Ectodermal cell (in vitro differentiated cells): ENCODE results near the gene ANKRD65.

Experiments
- H3K27ac ChIP-seq: 2 replicates; pipeline ENCODE4 v1.7.0; 2013; ENCODE audit warnings: mild to moderate bottlenecking, low read depth, low read length; ENCODE audit not compliant: insufficient read depth, poor library complexity, severe bottlenecking
- H3K27me3 ChIP-seq: 2 replicates; pipeline ENCODE4 v1.7.0; 2013; ENCODE audit warnings: mild to moderate bottlenecking, low read length; ENCODE audit not compliant: insufficient read depth, control insufficient read depth, poor library complexity, severe bottlenecking
- H3K36me3 ChIP-seq: one replicate; pipeline ENCODE4 v1.7.0; 2013; ENCODE audit warnings: low read length; ENCODE audit not compliant: control insufficient read depth, insufficient read depth
- H3K4me1 ChIP-seq: one replicate; pipeline ENCODE4 v1.7.0; 2013; ENCODE audit warnings: low read length; ENCODE audit not compliant: control insufficient read depth, insufficient read depth
- H3K4me3 ChIP-seq: 2 replicates; pipeline ENCODE4 v1.7.0; 2013; ENCODE audit warnings: low read depth, low read length, control low read depth; ENCODE audit not compliant: insufficient read depth
- H3K9me3 ChIP-seq: 2 replicates; pipeline ENCODE4 v1.7.0; 2013; ENCODE audit warnings: mild to moderate bottlenecking, low read length, moderate library complexity; ENCODE audit not compliant: control insufficient read depth
- WGBS, 2 experiments: methylation state at CpG; one replicate each; pipeline ENCODE4 v1.1.7; 2013; ENCODE audit warnings: missing lambda C conversion rate in 2 of 2; 5-methylcytosine and 5-hydroxymethylcytosine counted together

Gene ANKRD65

DNA sequence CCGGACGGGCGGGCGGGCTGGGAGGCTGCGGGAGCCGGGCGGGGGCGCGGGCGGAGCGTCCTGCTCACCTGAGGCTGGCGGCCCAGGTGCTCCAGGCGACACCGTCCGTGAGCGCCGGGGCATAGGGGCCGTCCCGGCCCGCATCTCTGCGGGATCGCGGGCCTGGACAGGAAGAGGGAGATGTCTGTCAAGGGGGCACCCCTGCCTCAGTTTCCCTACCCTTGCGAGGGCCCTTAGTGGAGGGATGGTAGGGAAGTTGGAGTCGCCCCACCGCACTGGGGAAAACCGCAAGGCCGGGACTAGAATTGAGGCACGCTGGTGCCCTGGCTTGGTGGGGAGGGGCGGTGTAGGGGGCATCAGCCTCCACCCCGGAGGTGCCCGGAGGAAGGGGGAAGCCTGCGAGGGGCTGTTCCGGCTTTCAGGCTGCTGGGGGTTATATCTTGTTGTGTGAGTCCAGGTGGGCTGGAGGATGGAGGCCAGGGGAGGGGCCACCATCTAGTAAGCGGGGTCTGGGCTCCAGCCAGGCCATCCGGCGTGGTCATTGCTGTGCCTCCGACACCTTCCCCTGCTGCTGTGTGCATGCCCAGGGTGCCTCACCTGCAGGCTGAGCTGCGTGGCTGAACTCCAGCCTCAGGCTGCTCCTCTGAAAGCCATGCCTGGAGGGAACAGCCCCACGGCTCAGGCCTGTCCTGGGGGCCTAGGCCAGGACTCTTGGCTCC lies 15.0 kb upstream of the ANKRD65 start:
- no peaks in the 10 kb centered on the region for H3K36me3 ChIP-seq
- WGBS, 2 experiments: 20 to 22% methylated on average over 40 of the region's 40 CpGs
- no peak overlapping the region for H3K27ac ChIP-seq
- H3K27me3 ChIP-seq: peaks cover 31% of the 10 kb centered on the region
- no peaks in the 10 kb centered on the region for H3K9me3 ChIP-seq
- peaks cover 57% of the 10 kb centered on the region for H3K4me1 ChIP-seq
- H3K4me3 ChIP-seq: peak overlapping the region; percentile 44

GRCh38 chr1:1435106-1435903 lies 14.2 kb upstream of the ANKRD65 start, which contains the start of gene VWA1:
VWA1 (plus strand) TSS chr1:1435690; CDS start chr1:1435749, 59 bp downstream.
- H3K4me1 ChIP-seq: peaks cover 64% of the 10 kb centered on the region
- WGBS, 2 experiments: 7 to 8% methylated on average over 89 of the region's 89 CpGs
- H3K27ac ChIP-seq: no peak within 1 kb of the TSS
- peak within 1 kb of the TSS; percentile 44 for H3K4me3 ChIP-seq
- peaks cover 31% of the 10 kb centered on the region for H3K27me3 ChIP-seq
- H3K9me3 ChIP-seq: no peaks in the 10 kb centered on the region
- no peaks in the 10 kb centered on the region for H3K36me3 ChIP-seq

GRCh38 chr1:1434824-1435105 lies 13.7 kb upstream of the ANKRD65 start:
- H3K27ac ChIP-seq: no peak overlapping the region
- peak overlapping the region; percentile 44 for H3K4me3 ChIP-seq
- H3K27me3 ChIP-seq: peaks cover 31% of the 10 kb centered on the region
- peaks cover 65% of the 10 kb centered on the region for H3K4me1 ChIP-seq
- 72 to 75% methylated on average over 4 of the region's 4 CpGs for WGBS, 2 experiments
- H3K9me3 ChIP-seq: no peaks in the 10 kb centered on the region
- no peaks in the 10 kb centered on the region for H3K36me3 ChIP-seq

DNA sequence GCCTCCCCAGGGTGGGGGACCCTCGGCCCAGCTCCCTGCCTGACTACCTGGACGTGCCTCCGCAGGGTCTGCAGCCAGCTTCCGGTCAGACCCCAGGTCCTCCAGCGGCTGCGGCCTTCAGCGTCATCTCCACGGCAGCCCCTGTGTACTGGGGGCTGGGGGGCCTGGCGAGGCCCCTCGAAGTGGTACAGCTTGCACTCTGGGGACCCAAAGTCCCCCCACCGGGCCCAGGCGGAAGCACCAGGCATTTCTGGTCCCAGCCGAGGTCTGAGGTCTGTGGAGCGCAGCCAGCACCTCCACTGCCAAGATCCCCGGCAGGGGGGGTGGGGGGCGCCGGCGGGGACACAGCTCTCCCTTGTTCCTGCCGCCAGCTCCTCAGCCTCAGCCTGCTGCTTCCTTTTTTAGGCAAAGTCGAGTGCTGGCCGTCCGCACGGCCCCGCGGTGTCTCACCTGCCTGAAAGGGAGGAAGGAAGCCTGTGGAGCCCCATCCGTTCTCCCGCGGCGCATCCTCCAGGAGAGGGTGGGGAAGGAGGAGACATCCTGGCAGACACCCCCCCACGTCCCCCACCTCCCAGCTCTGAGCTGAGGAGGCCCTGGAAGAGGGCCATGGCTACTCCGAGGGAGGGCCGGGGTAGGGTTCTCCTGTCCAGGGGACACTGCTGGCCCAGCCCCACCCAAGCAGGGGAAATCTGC lies 13.2 kb upstream of the ANKRD65 start:
- no peak overlapping the region for H3K4me3 ChIP-seq
- H3K27ac ChIP-seq: no peak overlapping the region
- WGBS, 2 experiments: 21 to 26% methylated on average over 32 of the region's 32 CpGs
- peaks cover 65% of the 10 kb centered on the region for H3K4me1 ChIP-seq
- no peaks in the 10 kb centered on the region for H3K36me3 ChIP-seq
- H3K27me3 ChIP-seq: peaks cover 31% of the 10 kb centered on the region
- H3K9me3 ChIP-seq: no peaks in the 10 kb centered on the region

DNA sequence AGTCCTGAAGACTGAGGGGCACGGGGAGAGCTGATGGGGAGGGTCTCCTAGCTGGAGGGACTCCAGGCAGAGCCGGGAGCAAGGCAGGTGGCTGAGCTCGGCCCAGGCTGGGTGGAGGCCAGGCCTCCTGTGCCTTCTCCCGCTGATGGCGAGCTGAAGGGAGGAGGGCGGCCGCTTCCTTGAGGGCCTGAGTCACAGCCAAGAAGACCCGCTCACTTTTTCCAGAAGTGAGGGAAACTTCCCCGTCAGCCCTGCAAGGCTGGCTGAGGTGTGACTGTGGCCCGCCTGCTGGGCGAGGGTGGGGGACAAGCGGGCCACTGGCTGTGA lies 12.7 kb upstream of the ANKRD65 start:
- Histone ChIP-seq H3K4me1 (peaks cover 65% of the 10 kb centered on the region), H3K4me3 (peak overlapping the region; percentile 18), H3K36me3 (no peaks in the 10 kb centered on the region), H3K27ac (peak overlapping the region; percentile 90), H3K27me3 (peaks cover 31% of the 10 kb centered on the region), H3K9me3 (no peaks in the 10 kb centered on the region)
- WGBS, 2 experiments: 27 to 37% methylated on average over 12 of the region's 12 CpGs

DNA sequence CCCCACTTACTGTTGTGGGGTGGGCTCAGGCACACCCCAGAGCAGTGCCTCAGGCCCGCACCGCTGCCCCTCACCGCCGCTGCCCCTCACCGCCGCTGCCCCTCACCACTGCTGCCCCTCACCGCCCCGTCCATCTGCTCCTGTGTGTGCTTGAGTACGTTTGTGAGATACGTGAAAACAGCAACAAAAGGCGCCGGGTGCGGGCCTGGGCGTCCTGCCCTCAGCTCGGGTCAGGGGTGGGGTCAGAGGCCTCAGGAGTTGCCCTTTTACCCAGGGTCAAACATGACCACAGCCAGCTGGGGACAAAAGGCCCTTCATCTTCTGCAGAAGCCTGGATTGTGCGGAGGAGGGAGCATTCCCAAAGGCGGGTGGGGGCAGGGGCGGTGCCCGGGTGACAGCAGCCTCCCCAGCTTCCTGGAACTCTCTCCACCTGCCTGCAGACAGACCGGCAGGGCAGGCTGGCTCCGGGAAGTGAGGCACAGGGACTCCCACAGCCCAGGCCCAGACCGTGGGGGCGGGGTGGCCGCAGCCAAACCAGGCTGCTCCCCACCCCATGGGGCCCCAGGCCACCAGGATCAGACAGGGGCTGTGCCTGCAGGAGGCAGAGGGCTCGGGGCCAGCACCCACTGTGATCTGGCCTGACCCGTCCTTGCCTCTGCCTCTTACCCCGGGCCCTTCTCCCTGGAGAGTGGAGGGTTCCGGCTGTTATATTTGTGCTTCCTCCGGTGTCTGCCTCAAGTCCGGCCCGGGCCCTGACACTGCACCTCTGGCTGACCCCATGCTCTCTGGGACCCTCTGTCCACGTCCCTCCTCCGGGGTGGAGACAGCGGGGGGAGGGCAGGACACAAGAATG lies 12.1 kb upstream of the ANKRD65 start:
- Histone ChIP-seq H3K36me3 (no peaks in the 10 kb centered on the region), H3K27me3 (peaks cover 31% of the 10 kb centered on the region), H3K27ac (peak overlapping the region; percentile 90), H3K4me3 (peak overlapping the region; percentile 18), H3K9me3 (no peaks in the 10 kb centered on the region), H3K4me1 (peaks cover 63% of the 10 kb centered on the region)
- 32% methylated on average over 34 of the region's 34 CpGs for WGBS, 2 experiments

DNA sequence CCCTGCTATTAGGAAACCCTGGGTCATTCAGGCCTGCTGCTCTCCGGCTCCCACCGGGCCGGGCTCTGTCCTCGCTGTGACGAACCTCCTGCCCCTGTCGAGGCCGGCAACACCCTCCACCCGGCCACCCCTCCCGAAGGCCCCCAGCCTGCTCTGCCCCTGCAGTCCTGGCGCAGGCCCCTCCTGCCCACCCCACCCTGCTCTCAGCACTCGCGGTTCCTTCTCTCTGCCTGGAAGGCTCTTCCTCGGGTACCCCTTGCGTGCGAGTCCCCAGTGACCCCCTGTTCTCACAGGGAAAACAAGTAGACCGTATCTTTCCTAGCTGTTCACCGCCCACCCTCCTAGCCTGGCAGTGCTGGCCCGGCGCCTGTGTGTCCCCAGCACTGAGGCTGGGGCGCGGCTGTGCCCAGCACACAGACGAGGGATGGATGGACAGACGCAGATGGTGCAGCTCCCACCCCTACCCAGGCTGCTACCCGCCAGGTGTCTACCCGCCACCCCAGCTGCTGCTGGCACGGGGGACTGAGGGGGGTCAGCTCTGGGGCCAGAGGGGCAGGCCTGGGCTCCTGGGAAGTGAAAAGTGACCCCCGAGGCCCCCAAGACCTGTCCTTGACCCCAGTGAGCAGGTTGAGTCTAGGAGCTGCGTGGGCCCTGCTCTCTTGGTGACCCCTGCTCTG lies 11.3 kb upstream of the ANKRD65 start:
- WGBS, 2 experiments: 79 to 81% methylated on average over 28 of the region's 28 CpGs
- Histone ChIP-seq H3K4me3 (no peak overlapping the region), H3K9me3 (no peaks in the 10 kb centered on the region), H3K27ac (peak overlapping the region; percentile 90), H3K4me1 (peaks cover 58% of the 10 kb centered on the region), H3K36me3 (no peaks in the 10 kb centered on the region), H3K27me3 (peaks cover 31% of the 10 kb centered on the region)

DNA sequence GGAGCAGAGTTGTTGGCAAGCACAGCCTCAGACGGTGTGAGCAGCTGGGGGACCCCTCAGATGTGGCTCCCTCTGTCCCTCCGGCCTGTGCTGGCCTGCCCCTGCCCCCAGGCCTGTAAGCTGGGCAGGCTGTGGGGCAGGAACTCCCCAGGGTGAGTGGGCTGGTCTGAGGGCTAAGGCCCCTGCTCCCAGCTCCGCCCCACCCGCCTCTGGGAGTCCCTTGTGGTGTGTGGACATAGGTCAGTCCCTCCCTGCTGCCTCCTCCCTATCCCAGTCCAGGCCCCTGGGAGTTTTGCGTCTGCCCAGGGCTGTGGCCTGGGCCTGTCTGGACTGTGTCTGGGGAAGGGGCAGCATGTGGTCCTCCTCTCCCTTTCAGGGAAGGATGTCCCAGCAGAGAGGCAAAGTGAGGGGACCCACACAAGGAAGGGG lies 10.8 kb upstream of the ANKRD65 start:
- H3K27ac ChIP-seq: no peak overlapping the region
- peaks cover 58% of the 10 kb centered on the region for H3K4me1 ChIP-seq
- H3K4me3 ChIP-seq: no peak overlapping the region
- no peaks in the 10 kb centered on the region for H3K9me3 ChIP-seq
- WGBS, 2 experiments: 43 to 60% methylated on average over 5 of the region's 5 CpGs
- no peaks in the 10 kb centered on the region for H3K36me3 ChIP-seq
- peaks cover 27% of the 10 kb centered on the region for H3K27me3 ChIP-seq

- Histone ChIP-seq H3K4me1 (peaks cover 62% of the 10 kb centered on the region), H3K4me3 (no peak overlapping the region), H3K36me3 (no peaks in the 10 kb centered on the region), H3K9me3 (no peaks in the 10 kb centered on the region), H3K27ac (no peak overlapping the region), H3K27me3 (peaks cover 21% of the 10 kb centered on the region)
- WGBS, 2 experiments: 69 to 70% methylated on average over 16 of the region's 18 CpGs
Measured at GRCh38 chr1:1430992-1431844, 10.1 kb upstream of the ANKRD65 start.
